GOT3 (cell line): ENCODE results near the gene DAP.

Experiments
- DNase-seq: peaks from one replicate; lab custom pipeline; 2025; ENCODE audit warnings: mixed read lengths; lab: John Stamatoyannopoulos, UW

DAP gene

GRCh38 chr5:10690460-10691440, 70.3 kb downstream of the DAP start:
- DNase-seq: no peak

- DNase-seq: no peak
Observed at GRCh38 chr5:10689391-10690081, 71.5 kb downstream of the DAP start.

- DNase-seq: no peak
Observed at GRCh38 chr5:10688651-10689171, 72.3 kb downstream of the DAP start.

GRCh38 chr5:10686890-10687289, 74.1 kb downstream of the DAP start:
- no peak for DNase-seq

GRCh38 chr5:10685115-10685521, 75.9 kb downstream of the DAP start:
- DNase-seq: no peak

- no peak for DNase-seq
Observed at GRCh38 chr5:10684303-10685086, 76.5 kb downstream of the DAP start.

GRCh38 chr5:10682801-10683525, 78.1 kb downstream of the DAP start:
- DNase-seq: no peak

GRCh38 chr5:10681731-10682679, 79.0 kb downstream of the DAP start:
- no peak for DNase-seq

GRCh38 chr5:10680876-10681481, 80.1 kb downstream of the DAP start:
- no peak for DNase-seq

- DNase-seq: no peak
Observed at GRCh38 chr5:10679336-10679988, 81.6 kb downstream of the DAP start.

GRCh38 chr5:10678244-10678643, 82.8 kb downstream of the DAP start:
- DNase-seq: no peak

GRCh38 chr5:10677533-10677932, 83.5 kb downstream of the DAP start:
- no peak for DNase-seq

GRCh38 chr5:10676946-10677345, 84.1 kb downstream of the DAP start:
- DNase-seq: no peak

- no peak for DNase-seq
Observed at GRCh38 chr5:10676224-10676623, 84.8 kb downstream of the DAP start.

GRCh38 chr5:10675177-10675700, 85.8 kb downstream of the DAP start:
- no peak for DNase-seq

- no peak for DNase-seq
Observed at GRCh38 chr5:10674582-10674981, 86.5 kb downstream of the DAP start.

GRCh38 chr5:10674096-10674495, 86.9 kb downstream of the DAP start:
- no peak for DNase-seq

- no peak for DNase-seq
Observed at GRCh38 chr5:10673407-10673806, 87.6 kb downstream of the DAP start.

- no peak for DNase-seq
Observed at GRCh38 chr5:10673017-10673389, 88.0 kb downstream of the DAP start.
